HTERT RPE-1 (cell line): ENCODE measurements around the gene ZMYND11.
"Not testable (repeated sequence)": the region's sequence is repeated elsewhere in the genome, so short reads cannot be mapped to it uniquely, and the experiment has no call there.

Experiments
- in situ Hi-C: fragments of 300-500 bp; cut with MboI; formaldehyde crosslinking; loops from 4 replicates; pipeline ENCODE4 v1.14.3; 2020; ENCODE audit warnings: low sequenced_read_pairs

ZMYND11 gene

DNA sequence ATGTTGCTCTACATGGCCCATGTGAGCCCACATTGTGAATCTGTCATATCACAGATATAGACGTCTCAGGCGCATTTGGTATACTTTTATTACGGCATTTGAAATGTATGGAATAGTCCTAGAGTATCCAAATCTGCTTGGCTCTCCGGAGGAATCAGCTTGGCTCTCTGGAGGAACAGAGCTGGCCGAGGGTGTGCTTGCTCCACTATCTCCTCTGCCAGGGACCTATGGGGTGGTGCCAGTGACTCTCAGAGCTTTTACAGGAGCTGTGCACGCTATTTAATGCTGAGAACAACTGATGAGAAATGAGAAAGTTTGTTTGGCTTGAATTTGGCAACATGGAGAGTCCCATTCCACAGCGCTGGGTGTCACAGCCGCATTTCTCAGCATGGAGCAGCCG is 144.0 kb downstream of the ZMYND11 start:
- in situ Hi-C loops: no loop called here

DNA sequence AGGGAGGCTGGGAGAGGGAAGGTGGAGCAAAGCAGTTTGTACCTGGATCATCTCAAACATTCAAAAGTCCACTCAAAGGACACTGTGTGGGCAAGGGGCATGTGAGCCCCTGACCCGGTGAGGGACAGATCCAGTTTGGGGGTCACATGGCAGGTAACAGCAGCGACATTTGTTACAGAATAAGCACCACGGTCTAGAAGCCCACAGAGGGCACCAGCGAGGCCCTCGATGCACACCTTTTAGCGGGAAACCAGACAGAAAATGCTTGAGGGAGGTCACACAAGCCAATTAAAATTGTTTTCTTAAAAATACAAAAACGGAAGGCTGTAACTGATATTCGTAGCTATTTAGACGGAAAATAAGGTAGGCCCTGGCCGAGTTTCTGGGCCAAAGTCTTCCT is 144.4 kb downstream of the ZMYND11 start:
- in situ Hi-C loops: no loop called here

DNA sequence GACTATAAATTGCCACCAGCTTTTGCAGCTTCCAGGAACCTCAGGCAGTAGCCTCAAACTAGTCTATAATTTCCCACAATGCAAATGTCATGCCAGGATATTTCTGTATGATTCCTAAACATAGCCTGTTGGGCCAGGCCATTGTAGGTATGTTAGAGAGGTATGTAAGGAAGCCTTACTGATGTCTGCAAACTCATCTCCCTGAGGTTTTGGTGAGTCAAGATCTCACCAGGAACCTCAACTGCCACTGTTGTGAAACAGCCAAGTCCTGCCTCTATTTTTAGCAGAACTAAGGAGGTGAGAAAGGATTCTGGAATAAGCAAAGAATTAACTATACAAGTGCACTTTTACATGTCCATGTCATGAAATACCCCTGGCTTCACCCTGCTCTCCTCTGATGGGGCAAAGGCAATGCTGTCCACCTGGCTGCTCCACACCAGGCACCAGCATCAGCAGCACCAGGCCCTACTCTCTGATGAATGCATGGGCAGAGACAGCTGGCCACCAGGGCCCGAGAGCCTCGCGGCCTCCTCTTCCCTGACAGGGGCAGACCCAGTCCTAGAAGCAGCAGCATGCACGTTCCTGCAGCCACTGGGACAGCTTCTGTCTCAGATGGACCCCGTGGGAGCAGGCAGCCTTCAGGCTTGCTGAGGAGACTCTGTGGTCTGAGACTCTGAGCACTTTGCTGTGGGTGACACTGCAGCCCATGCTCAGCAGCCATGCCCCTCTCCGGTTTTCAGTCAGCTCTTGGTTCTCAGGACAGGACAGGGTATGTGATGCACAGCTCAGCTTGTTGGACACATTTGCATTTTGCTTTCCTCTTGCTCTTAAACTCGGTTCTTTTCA is 147.3 kb downstream of the ZMYND11 start:
- in situ Hi-C loops: no loop called here

DNA sequence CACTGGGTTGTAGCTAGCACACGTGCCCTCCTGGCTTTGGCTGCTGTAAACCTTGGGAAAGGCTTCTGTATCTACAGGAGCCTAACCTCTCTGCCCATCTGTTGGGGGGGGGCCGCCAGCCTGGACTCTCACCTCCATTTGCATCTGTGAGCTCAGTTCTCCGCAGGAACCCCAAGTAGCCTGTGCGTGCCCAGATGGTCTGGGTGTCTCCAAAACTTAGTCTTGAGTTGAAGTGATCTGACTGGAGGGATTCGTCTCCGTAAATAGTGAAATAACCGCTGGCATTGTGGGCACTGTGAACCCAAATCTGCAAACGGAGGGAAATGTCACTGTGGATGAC is 147.9 kb downstream of the ZMYND11 start:
- in situ Hi-C loops: no loop called here

DNA sequence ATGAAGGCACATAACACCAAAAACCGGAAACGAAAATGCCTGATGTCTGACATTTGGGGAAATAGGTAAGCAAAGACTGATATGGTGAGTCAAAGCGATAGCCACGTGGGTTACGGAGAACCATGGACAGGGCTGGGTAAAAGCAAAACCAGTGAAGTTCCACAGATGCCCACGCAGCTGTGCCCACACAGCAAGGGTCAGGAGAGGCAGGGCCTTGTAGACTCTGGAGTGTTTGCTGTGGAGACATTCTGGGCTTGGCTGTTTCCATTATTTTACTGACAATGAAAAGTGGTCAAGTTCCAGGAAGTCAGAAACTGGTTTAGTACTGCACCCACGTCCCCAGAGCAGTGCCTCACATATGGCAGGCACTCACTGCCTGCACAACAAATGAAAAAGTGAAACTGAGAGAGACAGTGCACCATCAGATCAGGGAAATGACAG is 148.7 kb downstream of the ZMYND11 start:
- in situ Hi-C loops: no loop called here

DNA sequence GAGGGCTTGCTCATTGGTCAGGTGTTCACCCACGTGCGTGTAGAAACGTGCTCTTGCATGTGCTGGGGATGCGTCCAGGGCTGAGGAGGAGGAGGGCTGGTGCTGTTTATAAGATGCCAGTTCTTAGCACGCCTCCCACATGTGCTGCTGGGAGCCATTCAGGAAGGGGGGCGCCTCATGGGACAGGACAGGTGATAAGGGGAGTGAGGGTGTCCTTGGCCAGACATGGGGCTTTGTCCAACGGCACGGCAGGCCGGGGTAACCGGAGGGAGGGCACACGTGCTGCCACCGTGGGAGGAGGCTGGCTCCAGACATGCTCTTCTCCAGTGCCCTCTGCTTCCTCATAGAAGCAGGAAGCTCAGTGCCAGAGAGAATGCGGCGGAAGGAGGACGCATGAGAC is 150.0 kb downstream of the ZMYND11 start:
- in situ Hi-C loops: no loop called here

DNA sequence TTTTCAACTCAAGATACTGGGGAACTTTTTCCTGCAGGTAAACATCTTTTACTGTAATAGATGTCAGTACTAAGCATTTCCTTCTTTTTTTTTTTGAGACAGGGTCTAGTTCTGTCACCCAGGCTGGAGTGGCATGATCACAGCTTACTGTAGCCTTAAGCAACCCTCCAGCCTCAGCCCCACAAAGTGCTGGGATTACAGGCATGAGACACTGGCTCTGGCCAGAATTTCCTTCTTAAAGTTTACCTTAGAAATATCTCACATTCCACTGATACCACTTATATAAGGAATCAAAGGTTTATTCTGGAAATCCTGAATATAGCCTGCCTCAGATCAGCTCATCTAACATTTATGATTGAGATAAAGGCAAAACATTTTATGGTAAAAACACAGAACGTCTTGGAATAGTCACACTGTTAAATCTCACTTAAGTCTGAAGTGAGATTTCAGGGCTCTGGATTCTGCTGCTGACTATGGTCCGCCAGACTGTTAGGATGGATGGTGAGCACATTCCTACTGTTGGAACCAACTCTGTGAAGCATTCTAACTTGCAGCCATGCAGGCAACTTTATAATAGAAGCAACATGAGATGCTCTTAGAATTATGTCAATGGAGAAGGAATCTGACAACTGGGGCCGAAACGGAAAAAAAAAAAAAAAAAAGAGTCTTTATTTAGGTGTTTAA is 151.9 kb downstream of the ZMYND11 start:
- in situ Hi-C loops: no loop called here

DNA sequence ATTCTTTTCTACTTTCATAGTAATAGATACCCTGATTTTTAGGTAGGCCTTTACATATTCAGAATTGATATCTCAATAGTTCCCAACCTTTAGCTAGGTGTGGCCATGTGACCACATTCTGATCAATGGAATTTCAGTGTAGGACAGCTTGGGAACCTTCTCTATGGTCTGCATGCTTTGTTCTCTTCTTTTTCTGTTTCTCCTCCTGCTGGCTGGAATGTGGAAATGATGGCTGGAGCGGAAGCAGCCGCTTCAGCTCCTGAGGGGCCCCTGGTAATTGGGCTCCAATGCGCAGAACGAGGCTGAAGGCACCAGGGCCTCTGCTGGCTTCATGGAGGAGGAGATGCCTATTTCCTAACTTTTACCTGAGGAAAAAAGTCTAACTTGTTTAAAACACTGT is 152.6 kb downstream of the ZMYND11 start:
- in situ Hi-C loops: no loop called here

DNA sequence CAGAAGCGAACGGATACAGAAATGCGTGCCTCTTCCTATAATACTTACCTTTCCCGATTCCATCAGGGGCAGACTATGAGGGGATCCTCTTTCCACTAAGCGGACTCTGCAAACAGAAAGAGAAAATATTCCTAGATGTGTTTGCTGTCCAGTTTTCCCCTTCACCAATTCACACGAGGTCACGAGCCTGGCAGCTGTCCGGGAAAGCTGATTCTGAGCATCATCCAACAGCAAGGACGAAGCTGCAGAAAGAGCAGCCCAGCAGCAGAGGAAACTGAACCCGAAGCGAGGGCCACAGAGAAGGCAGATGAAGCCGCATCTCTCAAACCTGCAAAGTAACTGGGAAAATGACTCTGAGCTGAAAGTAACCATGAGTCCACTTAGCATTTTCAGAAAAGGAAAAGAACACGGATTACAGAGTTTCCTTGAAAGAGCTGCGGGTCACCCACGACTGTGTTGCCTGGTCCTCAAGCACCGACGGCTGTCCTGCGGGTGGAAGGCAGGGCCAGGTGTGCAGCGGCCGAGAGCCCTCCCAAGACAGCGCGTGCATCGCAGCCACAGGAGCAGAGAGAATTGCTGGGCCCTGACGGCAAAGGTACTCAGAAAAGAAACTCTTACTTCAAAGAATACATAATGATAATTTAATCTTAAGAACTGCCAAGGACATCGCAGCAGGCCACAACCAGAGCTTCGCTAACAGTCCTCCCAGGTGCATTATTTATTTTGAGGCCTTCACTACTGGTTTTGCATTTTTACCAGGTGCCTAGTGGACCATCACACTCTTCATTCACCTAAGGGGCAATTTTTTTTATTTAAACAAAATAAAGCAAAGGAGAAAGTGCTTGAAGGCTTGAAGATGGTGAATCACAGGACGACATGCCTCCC is 153.3 kb downstream of the ZMYND11 start:
- in situ Hi-C loops: no loop called here

DNA sequence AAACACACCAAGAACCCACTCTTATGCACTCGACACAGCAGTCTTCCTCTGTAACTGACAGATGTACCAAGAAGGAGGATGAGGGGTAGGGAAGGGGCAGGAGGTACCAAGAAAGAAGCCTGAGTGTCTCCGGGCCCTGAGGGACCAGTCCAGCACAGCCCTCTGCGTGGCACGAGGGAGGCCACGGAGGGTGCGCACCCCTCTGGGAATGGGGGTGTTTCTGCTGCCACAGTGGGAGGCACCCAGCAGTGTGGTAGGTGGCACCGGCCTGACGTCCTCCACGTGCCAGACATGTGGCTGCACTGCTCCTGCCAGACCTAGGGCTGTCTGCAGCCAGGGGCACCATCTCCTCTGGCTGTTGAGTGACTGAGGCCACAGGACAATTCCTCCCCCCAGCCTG is 154.3 kb downstream of the ZMYND11 start:
- in situ Hi-C loops: no loop called here

DNA sequence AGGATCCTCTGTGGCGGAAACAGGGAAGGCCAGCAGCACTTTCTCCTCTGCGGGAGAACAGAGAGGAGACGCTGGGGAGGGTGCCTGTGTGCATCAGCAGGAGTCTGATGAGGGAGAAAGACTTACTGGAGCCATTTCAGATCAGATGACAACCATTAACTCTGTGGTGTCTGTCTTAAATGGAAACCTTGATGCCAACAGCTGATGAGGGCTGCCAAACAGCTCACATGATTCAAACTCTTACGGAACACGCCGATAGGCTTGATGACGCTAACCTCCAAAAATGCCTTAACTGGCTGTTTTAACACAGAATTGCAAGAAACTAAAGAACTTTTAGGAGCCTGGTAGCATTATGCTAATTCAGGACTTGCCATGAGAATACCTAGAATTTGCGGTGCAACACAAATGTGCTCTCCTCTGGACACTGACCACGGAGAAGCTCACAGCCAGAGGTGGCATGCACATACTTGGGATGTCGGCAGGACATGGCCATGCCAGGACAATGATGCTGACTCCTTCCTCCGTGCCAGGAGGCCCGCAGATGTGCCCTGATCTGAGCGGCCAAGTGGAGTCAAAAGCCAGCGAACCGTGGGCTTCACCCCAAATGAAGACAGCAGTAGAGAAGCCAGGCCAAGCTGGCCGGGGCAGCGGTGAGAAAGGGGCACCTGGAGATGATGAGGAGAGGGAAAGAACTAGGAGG is 154.9 kb downstream of the ZMYND11 start:
- in situ Hi-C loops: no loop called here

DNA sequence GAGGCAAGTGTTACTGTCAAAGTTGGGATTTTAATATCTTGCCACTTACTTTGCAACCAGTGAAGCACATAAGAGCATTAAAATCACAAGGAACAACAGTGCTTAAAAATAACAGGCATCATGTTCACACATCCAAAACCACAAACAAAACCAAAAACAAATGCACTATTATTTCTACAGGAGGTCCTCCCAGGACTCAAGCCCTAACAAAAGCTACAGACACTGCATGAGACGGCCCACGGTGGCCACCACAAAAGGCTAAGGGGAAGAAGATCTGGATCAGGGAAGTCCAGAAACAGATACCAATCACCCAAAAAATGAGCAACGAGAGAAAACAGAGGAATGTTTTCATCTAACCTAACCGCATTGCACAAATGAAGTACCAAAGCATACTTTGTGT is 158.4 kb downstream of the ZMYND11 start:
- in situ Hi-C loops: no loop called here

DNA sequence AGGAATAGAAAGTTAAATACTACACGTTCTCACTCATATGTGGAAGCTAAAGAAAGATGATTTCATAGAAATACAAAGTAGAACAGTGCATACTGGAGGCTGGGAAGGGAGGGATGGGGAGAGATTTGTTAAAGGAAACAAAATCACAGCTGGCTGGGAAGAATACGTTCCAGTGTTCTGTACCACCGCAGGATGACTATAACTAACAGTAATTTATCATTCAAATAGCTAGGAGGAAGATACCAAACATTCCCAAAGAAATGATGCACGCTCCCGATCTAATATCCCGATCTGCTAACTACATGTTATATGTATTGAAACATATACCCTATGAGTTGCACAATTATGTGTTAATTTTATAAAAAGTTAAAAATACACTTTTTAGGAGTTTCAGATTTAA is 162.3 kb downstream of the ZMYND11 start:
- in situ Hi-C loops: no loop called here

DNA sequence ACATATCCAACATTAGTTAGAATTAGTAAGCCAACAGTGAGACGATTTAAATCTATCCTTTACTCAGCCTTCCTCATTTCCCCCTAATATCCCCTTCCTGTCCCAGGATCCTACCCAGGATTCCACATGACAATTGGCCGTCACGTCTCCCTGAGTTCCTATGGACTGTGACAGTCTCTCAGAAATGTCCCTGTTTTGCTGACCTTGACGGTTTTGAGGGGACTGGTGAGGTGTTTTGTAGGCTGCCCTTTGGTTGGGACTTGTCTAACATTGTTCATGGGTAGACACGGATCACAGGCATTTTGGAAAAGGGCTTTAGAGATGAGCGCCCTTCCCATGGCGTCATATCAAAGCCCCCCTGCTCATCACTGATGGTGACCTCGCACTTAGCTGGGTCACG is 162.8 kb downstream of the ZMYND11 start:
- in situ Hi-C loops: no loop called here

DNA sequence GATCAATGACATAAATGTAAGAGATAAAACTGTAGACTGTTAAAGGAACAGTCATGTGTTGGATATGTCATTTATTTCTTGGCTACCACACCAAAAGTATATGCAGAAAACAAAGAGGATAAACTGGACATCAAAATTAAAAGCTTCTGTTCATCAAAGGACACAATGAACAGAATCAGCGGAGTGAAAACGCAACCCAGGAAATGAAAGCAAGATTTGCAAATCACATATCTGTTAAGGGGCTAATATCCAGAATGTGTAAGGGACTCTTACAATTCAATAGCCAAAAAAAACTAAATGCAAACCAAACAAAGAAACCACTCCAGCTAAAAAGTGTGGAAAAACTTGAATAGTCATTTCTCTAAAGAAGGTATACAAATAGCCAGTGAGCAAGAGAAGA is 164.3 kb downstream of the ZMYND11 start:
- in situ Hi-C loops: no loop called here

DNA sequence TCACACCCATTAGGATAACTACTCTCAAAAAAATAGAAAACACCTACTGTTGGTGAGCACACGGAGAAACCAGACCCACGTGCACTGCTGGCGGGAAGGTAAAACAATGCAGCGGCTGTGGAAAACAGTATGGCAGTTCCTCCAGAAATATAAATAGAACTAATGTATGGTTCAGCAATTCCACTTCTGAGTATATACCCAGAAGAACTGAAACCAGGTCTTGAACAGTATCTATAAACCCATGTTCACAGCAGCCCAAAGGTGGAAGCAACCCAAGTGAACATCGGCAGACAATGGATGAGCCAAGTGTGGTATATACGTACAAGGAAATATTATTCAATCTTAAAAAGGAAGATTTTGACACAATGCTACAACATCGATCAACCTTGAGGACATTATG is 164.7 kb downstream of the ZMYND11 start:
- in situ Hi-C loops: no loop called here

DNA sequence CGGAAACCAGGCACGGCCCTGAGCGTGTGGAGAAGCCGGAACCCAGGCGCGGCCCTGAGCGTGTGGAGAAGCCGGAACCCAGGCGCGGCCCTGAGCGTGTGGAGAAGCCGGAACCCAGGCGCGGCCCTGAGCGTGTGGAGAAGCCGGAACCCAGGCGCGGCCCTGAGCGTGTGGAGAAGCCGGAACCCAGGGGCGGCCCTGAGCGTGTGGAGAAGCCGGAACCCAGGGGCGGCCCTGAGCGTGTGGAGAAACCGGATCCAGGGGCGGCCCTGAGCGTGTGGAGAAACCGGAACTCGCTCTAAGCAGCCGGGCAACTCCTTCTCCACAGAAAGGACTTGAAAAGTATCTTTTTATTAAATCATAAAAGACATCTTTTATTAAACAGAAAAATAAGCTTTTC is 165.3 kb downstream of the ZMYND11 start:
- in situ Hi-C loops: not testable (repeated sequence)

DNA sequence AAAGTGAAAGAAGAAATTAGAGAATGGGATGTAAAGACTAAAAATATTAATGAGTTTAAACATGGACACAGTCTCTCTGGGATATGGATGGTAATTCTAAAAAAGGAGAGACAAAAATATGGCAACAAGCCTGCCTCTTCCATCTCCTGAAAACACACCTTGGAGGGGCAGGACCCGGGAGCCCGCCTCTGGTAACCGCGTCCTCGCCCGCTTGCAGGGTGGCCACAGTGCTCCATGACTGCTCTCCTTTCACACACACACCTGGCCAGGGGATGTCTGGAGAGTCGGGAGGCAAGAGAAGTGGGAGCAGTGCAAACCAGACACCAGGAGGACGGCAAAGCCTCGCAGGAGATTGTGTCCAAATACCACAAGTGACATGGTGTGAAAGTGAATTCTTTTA is 166.3 kb downstream of the ZMYND11 start:
- in situ Hi-C loops: no loop called here
